ENCODE data around the gene RPS25.
"Not testable (repeated sequence)": the region's sequence is repeated elsewhere in the genome, so short reads cannot be mapped to it uniquely, and the experiment has no call there.

The RPS25 gene

DNA sequence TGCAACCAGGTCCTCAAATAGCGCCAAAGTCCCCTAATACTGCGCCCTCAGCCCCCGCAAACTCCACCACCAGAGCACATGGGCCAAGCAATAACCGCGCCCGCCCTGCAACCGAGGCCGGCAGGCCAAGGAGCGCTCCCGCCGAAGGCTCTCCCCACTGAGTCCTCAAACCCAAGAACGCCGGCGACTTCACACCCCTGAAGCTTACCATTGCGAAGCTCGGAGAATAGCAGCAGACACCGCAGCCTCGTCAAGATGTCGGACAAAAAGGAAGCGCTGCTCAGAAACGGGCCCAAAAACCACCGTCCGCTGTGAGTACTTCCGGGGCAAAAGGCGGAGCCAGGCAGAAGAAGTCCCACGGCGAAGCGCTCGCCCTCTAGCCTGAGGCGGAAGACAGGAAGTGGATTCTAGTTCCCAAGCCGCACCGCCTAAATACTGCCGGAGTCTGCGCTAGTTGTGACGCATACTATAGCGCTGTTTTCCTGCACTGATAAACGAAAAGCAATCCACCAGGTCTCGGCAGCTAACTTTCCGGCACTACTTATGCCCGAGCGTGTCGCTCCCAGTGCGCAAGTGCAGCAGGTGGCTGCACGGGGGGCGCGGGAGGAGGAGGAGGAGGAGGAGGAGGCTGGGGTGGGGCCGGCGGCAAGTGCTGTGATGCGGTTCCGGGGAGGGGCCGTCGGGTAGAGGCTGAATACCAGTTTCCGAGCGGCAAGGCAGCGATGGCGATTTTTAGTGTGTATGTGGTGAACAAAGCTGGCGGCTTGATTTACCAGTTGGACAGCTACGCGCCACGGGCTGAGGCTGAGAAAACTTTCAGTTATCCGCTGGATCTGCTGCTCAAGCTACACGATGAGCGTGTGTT is at the start of gene RPS25, which contains the start of gene TRAPPC4:
RPS25 (minus strand) TSS at position 270 of the 865 bp plus-strand sequence; CDS start at position 211, 59 bp downstream.
TRAPPC4 (plus strand) TSS at position 693 of the 865 bp plus-strand sequence; CDS start at position 723, 30 bp downstream.
- DNase-seq (ENCODE audit: low read depth in 2 of 2): peak; percentile 85 to 90

DNA sequence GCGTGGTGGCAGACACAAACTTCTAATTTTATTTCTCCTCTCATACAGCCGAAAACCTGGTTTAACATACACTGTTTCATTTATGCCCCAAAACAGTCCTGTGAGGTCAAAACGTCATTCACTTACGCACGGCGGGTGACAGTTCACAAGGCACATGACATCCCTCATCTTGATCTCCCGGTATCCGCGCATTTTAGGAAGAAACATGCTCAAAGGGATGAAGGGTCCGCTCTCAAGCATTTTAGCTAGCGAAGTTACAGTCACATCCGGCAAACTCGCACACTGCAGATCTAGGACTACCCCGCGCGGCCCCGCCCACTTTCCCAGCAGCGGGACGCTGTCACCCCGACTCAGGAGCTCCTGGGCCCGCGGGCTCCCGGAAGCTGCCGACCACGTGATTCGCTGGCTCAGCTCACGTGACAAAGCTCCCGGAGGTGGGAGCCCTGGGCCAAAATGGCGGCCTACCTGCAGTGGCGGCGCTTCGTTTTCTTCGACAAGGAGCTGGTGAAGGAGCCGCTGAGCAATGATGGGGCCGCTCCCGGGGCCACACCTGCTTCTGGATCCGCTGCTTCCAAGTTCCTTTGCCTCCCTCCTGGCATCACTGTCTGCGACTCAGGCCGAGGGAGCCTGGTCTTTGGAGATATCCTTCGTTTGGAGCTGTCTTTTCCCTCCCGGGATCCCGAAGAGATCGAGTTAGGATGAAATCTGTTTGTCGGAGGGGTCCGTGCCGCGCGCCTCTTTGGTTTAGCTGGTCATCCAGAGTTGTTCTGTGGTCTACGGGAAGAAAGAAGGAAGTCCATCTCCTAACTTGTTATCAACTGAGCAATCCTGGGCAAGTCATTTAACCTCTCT is 49.5 kb upstream of the RPS25 start, which contains the start of gene VPS11:
VPS11 (plus strand) TSS at position 448 of the 852 bp plus-strand sequence; CDS start at position 454, 6 bp downstream.
- DNase-seq (ENCODE audit: low read depth in 2 of 2): peak; percentile 97 to 98

DNA sequence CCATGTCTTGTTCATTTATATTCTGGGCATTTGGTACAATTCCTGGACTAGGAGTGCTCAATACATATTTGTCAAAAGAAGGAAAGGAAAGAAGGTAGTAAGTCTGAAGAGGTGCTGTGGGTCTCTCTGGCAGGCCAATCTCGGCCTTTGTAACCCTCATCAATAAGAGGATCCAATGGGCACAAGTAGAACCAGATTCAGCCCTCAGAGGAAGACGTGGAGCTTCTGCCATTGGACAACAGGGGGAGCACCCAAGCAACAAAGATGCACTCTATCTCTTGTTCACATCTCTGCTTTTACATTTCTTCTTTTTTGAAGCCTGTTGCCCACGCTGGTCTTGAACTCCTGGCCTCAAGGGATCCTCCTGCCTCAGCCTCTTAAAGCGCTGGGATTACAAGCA is 47.2 kb upstream of the RPS25 start:
- DNase-seq (ENCODE audit: low read depth in 2 of 2): peak in 1 of 2 donors; percentile 17

DNA sequence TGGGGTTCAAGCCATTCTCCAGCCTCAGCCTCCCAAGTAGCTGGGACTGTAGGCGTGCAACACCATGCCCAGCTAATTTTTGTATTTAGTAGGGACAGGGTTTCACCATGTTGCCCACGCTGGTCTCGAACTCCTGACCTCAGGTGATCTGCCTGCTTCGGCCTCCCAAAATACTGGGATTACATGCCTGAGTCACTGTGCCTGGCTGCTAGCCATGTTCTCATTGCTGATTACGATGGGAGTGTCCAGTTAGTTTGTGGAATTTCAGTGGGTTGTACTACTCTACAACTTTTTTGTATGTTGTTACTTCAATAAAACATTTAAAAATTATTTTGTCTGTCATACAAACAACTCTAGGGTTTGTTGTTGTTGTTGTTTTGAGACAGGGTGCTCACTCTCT is 44.6 kb upstream of the RPS25 start:
- no peak for DNase-seq (ENCODE audit: low read depth in 2 of 2)

DNA sequence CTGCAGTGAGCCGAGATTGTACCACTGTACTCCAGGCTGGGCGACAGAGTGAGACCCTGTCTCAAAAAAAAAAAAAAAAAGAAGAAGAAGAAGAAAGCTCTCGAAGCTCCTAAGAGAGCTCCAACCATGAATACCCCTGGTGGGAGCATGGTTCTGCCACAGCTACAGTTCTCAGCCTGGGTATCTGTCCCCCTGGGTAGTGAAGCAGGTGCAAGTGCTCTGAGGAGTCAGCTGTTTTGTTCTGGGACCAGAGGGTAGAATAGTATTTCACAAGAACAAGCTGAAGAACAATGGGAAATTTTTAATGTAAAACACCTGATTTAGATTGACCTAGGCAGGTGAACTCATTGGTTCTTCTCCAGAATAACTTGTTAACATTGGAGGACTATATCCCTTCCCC is 43.1 kb upstream of the RPS25 start:
- DNase-seq (ENCODE audit: low read depth in 2 of 2): no peak

DNA sequence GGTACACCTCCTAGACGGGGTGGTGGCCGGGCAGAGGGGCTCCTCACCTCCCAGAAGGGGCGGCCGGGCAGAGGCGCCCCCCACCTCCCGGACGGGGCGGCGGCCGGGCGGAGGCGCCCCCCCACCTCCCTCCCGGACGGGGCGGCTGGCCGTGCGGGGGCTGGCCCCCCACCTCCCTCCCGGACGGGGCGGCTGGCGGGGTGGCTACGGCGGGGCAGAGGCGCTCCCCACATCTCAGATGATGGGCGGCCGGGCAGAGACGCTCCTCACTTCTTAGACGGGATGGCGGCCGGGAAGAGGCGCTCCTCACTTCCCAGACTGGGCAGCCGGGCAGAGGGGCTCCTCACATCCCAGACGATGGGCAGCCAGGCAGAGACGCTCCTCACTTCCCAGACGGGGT is 41.0 kb upstream of the RPS25 start:
- DNase-seq (ENCODE audit: low read depth in 2 of 2): not testable (repeated sequence)

DNA sequence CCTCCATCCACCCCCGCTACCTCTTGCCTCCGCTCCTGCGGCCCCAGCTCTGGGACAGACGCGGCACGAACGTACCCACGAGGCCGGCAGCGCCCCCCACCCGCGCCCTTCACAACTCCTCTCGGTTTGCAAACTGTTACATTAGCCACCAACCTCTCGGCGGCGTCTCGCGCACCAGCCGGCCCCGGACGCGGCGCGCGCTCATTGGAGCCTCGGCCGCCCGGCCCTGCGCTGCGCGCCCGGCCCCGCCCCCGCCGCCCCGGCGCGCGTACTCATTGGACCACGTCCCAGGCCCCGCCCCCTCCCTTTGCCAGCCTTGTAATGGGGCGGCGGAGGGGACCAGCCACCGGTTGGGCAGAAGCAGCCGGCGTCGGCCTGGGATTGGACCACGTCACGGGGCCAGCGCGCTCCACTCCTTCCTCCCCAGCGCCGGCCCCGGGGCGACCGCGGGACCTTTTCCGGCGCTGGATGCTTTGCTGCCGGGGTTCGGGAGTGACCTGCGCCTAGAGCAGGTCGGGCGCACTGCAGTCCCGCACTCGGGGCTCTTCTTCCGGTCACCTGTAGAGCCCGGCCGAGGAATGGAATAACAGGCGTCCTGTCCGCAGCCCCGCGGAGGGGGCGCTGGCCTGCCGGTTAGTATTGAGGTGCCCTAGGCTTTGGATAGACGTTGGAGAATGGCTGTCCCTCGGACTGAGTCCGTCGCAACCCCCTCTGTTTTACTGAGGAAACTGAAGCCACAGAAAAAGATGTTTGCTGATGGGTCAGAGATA is 39.0 kb upstream of the RPS25 start, which contains the start of gene HYOU1:
HYOU1 (minus strand) TSS at position 206 of the 770 bp plus-strand sequence. CDS start 1,045 bp downstream, outside the sequence.
- peak; percentile 98 to 100 for DNase-seq (ENCODE audit: low read depth in 2 of 2)

DNA sequence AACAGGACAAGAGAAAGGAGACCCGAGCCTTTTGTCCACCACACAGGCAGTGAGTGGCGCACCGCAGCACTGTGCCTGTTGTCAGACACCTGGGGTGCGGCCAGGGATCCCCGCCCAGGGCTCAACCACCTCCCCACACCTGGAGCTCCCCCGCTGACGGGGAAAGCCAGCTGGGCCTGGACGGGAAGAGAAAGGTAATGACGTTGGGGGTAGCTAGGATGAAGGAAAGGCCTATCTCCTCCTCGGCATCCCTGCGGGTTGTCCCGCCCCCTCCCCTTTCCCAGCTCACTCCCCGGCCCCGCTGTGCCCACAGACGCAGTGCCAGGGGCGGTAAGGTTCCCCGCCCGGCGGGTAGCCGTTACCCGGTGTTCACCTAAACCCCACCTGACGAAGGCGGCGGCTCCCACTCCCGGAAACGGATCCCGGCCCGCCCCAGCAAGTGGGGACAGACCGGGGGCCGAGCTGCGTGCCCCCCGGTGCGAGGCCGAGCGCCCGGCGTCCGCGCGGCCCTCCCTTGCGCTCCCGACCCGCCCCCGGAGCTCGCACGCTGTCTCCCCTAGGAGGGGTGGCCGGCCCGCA is 38.4 kb upstream of the RPS25 start:
- DNase-seq (ENCODE audit: low read depth in 2 of 2): peak; percentile 9 to 18

DNA sequence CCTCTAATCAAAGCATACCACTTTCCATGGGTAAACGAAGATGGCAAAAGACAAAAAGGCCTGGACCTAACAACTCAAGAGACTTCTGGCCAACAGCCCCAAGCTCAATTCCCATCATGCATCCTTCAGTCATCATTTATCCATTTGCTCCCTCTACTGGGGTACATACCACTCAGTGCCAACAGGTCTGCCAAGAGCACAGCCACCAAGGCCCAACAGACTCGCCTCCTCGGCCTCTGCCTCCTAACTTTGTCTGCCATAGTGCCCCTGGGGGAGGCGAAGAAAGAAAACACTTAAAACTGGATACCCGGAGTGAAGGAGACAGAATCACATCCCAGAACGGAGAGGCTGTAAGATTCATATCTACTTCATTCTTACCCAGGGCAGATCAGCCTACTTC is 37.8 kb upstream of the RPS25 start:
- no peak for DNase-seq (ENCODE audit: low read depth in 2 of 2)

DNA sequence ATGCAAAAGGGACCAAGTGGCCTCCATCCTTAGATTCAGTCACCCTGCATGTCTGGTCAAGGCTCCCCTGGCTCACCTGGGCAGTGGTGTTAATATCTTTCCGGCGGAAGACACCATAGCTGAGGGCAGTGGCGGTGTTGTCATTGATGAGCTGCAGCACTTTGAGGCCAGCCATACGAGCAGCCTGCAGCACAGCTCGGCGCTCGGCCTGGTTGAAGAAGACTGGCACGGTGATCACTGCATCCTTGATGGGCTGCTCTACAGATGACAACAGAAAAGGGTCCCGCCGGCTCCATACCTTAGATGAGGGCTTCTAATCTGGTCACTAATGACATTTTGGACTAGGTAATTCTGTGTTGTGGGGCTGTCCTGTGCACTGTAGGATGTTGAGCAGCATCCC is 36.3 kb upstream of the RPS25 start:
- DNase-seq (ENCODE audit: low read depth in 2 of 2): no peak

DNA sequence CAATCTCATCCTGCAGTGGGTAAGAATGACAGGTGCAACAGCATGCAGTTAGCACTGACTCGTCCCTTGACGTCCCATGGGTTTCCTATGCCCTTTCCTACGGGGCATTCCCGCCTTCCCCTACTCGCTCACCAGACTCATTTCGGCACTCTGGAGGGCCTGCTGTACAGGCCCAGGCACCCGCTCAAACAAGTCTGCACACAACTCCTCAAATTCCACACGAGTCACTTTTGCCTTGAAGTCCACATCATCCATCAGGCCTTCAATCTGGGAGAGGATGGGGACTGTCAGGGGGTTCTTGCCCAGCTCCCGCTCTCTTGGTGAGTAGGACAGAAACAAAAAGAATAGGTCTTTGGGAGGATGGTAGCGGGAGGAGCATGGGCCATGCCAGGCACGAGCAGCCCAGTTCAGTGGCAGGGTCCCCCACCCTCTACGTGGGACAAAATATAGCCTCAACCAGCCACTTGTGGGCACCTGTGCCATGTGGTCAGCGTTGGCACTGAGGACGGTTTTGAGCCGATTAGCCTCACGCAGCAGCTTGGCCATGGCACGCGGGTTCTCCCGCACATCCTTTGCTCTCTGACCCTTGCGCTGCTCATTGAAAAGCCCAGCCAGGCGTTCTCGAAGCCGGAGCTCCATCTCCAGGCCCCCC is 34.1 kb upstream of the RPS25 start:
- no peak for DNase-seq (ENCODE audit: low read depth in 2 of 2)

DNA sequence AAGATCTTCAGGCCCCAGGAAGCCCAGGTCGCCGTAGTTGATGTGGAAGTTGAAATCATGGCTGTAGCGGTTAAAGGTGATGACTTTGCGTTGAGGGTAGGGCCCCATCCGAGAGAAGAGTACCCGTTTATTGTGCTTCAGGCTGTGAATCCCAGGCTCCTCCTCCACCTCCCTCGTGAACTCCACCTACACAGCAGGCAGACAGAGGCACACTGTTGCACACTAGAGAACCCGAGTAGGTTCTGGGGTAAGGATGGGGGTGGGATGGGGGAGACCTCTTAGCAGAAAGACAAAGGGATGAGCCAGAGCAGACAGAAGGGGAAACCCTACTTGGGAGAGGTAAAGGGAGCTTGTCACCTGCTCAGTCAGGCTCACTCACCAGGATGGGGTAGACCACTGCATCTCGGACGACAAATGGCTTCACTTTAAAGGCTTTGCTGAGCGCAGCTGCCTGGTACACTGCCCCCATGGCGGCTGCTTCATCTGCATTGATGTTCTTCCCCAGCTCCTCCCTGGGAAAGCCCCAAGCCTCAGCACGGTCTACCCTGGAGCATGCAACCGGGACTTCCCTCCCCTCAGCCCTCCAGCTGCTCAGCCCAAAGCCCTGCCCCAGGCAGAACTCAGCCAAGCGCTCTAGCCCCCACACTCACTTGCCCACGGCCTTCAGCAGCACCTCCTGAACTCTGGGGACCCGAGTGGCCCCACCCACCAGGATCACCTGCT is 33.5 kb upstream of the RPS25 start:
- no peak for DNase-seq (ENCODE audit: low read depth in 2 of 2)

DNA sequence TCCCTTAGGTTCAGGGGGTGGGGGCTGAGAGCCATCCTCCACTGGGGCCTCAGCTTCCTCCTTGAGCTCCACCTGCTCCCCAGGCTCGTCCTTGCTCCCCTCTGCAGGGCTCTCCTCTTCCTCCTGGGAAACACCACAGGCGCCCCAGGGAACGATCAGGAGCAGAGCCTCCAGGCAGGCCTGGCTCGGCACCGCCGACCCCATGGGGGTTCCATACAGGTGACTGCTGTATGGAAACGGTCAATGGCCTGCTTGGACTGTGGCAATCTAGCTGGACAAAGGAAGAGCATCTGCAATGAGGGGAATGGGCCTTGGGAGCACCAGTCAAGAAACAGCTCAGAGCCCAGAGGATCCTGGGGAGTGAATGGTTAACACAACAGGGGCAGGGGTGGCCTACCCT is 30.9 kb upstream of the RPS25 start:
- no peak for DNase-seq (ENCODE audit: low read depth in 2 of 2)

DNA sequence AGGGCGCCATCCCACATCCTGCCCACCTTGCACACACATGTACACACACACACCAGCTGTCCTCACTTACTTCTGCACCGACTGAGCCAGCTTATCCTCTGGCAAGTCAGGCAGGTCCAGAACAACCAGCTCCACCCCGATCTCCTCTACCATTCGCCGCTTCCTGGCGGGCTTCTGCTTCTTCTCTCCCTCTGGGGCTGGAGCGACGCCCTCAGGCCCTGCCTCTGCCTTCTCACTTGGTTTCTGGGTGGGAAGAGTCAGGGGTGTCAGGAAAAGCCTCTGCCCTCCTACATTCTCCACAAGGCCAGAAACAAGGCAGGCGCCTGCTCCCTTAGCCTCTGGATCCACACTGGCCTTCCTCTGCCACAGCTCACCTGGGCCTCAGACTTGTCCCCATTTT is 30.5 kb upstream of the RPS25 start:
- no peak for DNase-seq (ENCODE audit: low read depth in 2 of 2)

DNA sequence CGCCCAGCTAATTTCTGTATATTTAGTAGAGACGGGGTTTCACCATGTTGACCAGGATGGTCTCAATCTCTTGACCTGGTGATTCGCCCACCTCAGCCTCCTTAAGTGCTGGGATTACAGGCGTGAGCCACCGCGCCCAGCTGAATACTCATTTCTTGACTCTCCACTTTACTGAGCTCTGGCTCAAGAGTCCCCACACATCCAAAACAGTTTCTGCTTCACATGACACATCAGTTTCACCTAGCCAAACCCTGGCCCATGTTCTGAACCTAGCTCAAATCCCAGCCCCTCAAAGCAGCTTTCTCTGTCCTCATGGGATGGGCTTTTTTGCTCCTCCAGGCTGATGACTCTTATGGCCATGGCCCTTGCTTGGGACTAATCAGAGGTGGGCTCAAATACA is 29.1 kb upstream of the RPS25 start:
- DNase-seq (ENCODE audit: low read depth in 2 of 2): no peak

DNA sequence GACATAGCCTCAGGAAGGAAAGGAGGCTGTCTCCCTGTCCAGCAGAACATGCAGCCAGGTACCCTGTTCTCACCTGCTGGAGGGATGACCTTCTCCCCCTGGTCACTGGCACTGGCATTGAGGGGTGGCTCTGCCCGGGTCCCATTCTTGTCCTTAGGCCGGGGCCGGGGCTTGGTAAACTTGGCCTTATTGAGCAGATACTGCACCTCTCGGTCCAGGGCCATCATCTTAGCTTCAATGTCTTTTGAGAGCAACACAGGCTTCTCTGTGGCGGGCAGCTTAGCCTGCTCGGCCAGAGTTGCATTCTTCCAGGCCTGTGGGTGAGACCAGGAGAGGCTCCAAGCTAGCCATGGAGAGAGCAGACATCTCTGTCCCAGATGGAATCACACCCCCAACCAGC is 28.3 kb upstream of the RPS25 start:
- no peak for DNase-seq (ENCODE audit: low read depth in 2 of 2)

DNA sequence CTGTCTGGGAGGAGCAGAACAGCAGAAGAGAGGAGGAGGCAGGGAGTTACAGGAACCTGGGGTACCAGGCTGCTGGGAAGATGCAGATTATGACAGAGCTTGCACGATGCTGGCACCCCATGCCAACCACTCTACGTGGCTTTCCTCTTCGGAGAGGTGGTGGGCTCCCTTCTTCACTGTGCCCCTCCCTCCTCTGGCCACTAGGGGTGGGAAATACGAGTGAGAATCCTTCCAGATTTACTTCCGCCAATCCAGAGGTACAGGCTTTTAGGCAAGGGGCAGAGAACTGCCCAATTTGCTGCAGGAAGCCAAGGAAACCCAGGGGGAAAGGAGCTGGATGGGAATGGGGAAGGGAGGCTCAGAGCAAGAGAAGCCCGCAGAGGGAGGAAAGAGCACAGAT is 26.6 kb upstream of the RPS25 start:
- DNase-seq (ENCODE audit: low read depth in 2 of 2): no peak

DNA sequence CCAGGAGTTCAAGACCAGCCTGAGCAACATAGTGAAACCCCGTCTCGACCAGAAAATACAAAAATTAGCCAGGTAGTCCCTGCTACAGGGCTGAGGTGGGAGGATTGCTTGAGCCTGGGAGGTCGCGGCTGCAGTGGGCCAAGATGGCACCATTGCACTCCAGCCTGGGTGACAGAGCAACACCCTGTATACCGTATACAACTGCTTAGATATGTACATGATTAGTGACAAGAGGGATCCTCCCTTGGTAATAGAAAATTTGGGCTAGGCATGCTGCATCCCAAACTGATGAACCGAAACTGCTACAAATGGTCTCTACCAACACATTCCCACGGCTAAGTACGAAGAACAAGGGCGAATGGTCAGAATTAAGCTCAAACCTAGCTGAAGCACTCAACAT is 24.8 kb upstream of the RPS25 start:
- DNase-seq (ENCODE audit: low read depth in 2 of 2): no peak

DNA sequence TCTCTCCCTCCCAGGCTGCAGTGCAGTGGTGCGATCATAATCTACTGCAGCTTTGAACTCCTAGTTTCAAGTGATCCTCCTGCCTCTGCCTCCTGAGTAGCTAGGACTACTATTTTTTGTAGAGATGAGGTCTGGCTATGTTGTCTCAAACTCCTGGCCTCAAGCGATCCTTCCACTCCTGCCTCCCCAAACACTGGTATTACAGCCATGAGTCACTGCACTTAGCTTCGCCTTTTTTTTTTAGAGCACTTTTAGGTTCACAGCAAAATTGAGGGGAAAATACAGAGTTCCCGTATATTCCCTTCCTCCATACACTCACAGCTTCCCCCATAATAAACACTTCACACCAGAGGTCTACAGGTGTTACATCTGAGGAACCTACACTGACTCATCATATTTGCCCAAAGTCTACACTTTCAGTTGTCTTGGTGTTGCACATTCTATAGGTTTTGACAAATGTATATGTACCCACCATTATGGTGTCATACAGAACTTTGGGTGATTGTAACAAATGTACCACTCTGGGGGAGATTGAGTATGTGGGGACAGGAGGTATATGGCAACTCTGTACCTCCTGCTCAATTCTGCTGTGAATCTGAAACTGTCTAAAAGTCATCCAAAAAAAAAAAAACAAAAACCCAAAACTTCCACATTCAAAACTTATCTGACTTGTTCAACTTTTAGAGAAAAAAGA is 23.8 kb upstream of the RPS25 start:
- DNase-seq (ENCODE audit: low read depth in 2 of 2): no peak

All from stimulated activated CD8-positive, alpha-beta memory T cell treated with anti-CD3 and anti-CD28 coated beads, Interleukin-2, amount 100 ng/mL, for 48 hours (primary cell).